ENCODE data around the gene KIF5A.

Gene KIF5A

GRCh38 chr12:57520053-57520818 lies 29.6 kb upstream of the KIF5A start, which contains the start of gene DDIT3:
Gene DDIT3, minus strand, starts transcription at chr12:57520514. Its CDS starts 3,108 bp downstream, at chr12:57517406.
- peak; percentile 99 for DNase-seq (ENCODE audit: low spot score)

DNA sequence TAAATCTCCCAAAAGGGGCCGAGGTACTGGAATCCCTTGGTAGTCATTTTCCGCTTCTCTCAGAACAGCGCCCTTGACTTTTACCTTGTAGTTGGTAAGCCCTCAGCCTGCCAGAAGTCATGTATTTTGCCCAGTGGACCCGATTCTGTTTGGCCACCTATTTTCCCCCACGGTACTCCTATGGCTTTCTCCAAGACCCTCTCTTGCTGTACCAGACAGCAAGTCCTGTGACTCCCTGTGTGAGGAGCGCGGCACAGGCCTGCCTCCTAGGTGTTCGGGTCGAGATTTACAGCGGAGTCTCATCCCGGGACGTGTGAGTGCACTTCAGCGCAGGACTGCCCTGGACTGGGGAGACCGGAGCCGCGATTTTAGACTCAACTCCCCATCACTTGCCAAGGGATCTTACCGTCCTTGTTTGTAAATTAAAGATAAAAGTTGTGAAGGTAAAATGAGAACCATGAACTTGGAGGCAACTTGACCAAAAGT lies 28.3 kb upstream of the KIF5A start:
- DNase-seq (ENCODE audit: low spot score) = no peak

DNA sequence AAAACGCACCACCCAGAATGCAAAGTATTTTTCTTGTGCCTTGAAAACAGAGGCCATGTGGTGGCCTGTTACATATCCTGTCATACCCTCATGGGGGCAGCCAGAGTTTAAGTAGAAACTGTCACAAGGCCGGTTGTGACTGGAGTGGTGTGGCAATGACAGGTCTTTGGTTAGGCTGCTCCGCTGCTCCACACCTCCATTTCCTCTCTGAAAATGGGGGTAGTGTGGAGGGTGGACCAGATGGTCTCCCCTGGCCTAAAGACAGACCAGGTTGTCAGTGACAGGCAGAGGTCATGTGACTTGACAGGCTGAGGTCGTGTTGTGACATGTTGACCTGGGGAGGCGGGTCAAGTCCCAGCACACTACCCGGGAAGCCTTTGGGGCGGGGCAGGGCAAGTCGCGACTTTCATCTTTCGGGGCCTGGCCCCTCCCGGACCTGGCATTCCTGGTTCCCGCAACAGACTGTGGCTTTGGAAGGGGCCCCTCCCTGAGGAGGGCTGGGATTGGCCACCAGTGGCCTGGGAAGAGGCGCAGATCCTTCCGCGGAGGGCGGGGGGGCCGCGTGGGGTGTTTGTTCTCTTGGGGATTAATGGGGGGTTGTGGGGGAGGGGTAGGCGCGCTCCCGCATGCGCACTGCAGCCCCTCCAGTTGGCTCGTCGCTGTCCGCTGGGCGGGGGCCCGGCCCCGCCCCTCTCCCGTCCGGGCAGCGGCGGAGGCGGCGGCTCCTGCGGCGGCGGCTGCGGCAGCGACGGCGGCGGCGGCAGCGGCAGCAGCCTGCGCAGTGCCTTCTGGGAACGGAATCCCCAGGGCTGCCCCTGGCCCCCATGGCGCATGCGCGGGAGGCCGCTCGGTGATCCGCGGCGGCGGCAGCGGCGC lies 27.6 kb upstream of the KIF5A start, which contains the start of gene MBD6:
Gene MBD6, plus strand, starts transcription at position 814 of the 876 bp plus-strand sequence. CDS start 1,480 bp downstream, outside the sequence.
- DNase-seq (ENCODE audit: low spot score) = peak; percentile 87

- DNase-seq (ENCODE audit: low spot score) = peak; percentile 31
Measured at GRCh38 chr12:57522887-57523705, 26.7 kb upstream of the KIF5A start.

GRCh38 chr12:57523706-57524614 lies 25.9 kb upstream of the KIF5A start:
- no peak for DNase-seq (ENCODE audit: low spot score)

GRCh38 chr12:57524814-57525614 lies 24.8 kb upstream of the KIF5A start:
- DNase-seq (ENCODE audit: low spot score) = no peak

DNA sequence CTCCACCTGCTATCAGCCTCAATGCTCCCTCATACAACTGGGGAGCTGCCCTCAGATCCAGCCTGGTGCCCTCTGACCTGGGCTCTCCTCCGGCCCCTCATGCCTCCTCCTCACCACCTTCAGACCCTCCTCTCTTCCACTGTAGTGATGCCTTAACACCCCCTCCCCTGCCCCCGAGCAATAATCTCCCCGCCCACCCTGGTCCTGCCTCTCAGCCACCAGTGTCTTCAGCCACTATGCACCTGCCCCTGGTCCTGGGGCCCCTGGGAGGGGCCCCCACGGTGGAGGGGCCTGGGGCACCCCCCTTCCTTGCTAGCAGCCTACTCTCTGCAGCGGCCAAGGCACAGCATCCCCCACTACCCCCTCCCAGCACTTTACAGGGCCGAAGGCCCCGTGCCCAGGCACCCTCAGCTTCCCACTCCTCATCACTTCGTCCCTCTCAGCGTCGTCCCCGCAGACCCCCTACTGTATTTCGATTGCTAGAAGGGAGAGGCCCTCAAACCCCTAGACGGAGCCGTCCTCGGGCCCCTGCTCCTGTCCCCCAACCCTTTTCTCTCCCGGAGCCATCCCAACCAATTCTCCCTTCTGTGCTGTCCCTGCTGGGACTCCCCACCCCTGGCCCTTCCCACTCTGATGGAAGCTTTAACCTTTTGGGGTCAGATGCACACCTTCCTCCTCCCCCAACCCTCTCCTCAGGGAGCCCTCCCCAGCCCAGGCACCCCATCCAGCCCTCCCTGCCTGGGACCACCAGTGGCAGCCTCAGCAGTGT lies 24.0 kb upstream of the KIF5A start:
- DNase-seq (ENCODE audit: low spot score) = no peak

GRCh38 chr12:57526477-57527126 lies 23.2 kb upstream of the KIF5A start:
- DNase-seq (ENCODE audit: low spot score) = no peak

DNA sequence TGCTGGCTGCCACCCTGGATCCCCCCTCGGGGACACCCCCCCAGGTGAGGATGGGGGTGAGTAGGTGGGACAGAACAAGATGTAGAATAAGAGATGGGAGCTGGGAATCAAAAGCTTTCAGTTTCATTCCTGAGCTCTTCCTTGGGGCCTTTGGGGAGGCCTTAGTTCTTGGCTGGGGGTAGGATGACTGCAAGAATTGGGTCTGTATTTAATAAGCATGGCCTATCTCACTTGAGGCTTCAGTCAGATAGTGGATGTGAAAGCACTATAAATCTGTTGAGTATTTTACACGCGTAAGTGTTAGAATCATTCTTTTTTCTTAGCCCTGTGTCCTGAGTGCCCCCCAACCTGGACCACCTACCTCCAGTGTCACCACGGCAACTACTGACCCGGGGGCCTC lies 22.7 kb upstream of the KIF5A start:
- no peak for DNase-seq (ENCODE audit: low spot score)

- no peak for DNase-seq (ENCODE audit: low spot score)
Measured at GRCh38 chr12:57528176-57528575, 21.7 kb upstream of the KIF5A start.

DNA sequence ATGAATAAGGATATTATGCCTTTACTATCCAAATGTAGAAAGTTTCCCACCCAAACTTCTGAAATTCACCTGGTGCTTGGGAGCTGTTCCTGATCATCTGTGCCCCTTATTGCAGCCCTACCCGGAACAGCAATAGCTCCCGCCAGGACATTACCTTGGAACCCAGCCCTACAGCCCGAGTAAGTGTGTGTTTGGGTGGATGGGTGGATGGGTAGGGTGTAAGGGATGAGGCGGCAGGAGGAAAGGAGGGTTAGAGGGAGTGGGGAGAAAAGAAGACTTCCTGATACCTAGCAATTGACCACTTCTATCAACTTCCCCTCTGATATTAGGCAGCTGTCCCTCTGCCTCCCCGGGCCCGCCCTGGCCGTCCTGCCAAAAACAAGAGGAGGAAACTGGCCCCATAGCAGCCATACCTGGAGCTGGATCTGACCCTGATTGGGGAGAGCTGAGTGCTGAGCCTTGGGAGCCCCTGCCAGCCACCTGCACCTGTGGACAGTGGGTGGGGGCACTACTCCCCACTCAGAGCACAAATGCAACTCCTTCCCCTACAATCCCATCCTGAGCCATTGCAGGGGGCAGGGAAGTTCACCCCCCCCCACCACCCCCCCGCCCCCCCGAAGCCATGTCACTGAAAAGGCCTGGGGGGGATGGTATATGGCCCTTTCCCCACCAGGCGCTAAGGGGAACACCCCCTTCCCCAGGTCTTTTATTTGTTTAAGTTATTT lies 20.9 kb upstream of the KIF5A start:
- DNase-seq (ENCODE audit: low spot score) = no peak

DNA sequence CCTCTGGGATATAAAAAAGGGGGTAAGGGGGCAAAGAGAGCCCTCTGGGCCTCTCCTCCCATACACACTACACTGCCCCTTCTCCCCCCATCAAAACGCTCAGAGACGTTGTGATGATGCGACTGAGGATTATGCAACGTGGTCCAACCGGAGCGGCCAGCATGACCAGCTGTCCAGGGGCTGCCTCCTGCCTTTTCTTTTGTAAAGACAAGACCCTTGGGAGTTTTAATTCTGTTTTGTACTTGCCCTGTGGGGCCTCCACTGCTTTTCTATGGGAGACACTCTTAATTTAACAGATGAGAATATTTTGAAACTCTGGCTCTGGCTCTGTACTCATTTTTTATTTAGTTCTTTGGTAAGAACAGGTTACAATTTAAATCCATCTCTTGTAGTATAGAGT lies 20.0 kb upstream of the KIF5A start:
- no peak for DNase-seq (ENCODE audit: low spot score)

GRCh38 chr12:57530396-57531142 lies 19.3 kb upstream of the KIF5A start:
- DNase-seq (ENCODE audit: low spot score) = no peak

DNA sequence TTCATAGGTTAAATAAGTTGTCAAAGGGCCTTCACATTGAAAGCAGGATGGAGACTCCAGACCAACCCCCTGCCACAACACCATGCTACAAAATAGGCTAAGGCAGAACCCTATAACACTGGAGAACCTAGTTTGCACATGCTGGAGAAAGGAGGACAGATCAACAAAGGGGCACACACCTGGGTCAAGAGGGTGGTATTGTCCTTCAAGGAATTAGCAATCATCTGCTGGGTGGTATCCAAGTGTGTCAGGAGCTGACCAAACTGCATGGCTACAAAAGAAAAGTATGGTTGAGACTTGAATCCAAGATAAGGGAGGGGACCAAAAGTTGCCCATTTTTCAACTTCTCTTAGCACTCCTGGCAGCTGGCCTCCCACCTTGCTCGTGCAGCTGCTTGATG lies 18.0 kb upstream of the KIF5A start:
- no peak for DNase-seq (ENCODE audit: low spot score)

DNA sequence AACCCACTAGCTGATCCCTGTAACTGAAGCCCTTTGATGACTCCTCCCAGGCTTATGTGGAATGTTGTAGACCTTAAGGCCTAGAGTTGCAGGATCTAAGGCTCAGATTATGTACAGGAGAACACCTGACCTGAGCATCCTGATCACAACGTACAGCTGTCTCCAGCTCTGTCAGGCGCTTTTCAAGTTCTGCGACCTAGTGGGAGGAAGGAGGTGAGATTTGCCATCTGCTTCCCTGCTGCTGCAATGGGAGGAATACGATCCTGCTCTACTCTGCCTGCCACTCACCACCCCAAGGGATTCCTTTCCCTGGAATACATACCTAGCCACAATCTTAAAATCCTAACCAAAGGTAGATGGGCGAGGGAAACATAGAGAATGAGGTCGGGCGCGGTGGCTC lies 16.7 kb upstream of the KIF5A start:
- DNase-seq (ENCODE audit: low spot score) = no peak

GRCh38 chr12:57534250-57534649 lies 15.6 kb upstream of the KIF5A start:
- DNase-seq (ENCODE audit: low spot score) = no peak

GRCh38 chr12:57534991-57535543 lies 14.8 kb upstream of the KIF5A start:
- DNase-seq (ENCODE audit: low spot score) = no peak
